BLaER1 treated with 17β-estradiol and CSF1 and Interleukin-3, amounts not matched to agents 10 nM and 100 nM (cell line): ENCODE results near the gene ANKS1B.

Experiments used
- H3K27ac ChIP-seq, 11 experiments: shearing (Covaris generic); formaldehyde crosslinking; 2 replicates each; pipeline ENCODE4 v1.8.1; 2022
- H3K27me3 ChIP-seq, 11 experiments: shearing (Covaris generic); formaldehyde crosslinking; 2 replicates each; pipeline ENCODE4 v1.8.1; 2022
- H3K36me3 ChIP-seq, 11 experiments: shearing (Covaris generic); formaldehyde crosslinking; 2 replicates each; pipeline ENCODE4 v1.8.1; 2022
- H3K4me1 ChIP-seq, 10 experiments: shearing (Covaris generic); formaldehyde crosslinking; 2 replicates each; pipeline ENCODE4 v1.8.1; 2022
- H3K4me2 ChIP-seq, 11 experiments: shearing (Covaris generic); formaldehyde crosslinking; 2 replicates each; pipeline ENCODE4 v1.8.1; 2022
- H3K4me3 ChIP-seq, 10 experiments: shearing (Covaris generic); formaldehyde crosslinking; 2 replicates each; pipeline ENCODE4 v1.8.1; 2022
- H3K9ac ChIP-seq, 11 experiments: shearing (Covaris generic); formaldehyde crosslinking; 2 replicates each; pipeline ENCODE4 v1.8.1; 2022
- H3K9me3 ChIP-seq, 11 experiments: shearing (Covaris generic); formaldehyde crosslinking; replicated peaks in 1 of 11; 2 replicates each; pipeline ENCODE4 v1.8.1; 2022
- H4K20me1 ChIP-seq, 11 experiments: shearing (Covaris generic); formaldehyde crosslinking; 2 replicates each; pipeline ENCODE4 v1.8.1; 2022
- Cebpa-rat ChIP-seq, 11 experiments: shearing (Covaris generic); IDR thresholded peaks; 2 replicates each; pipeline ENCODE4 v1.8.1; 2022

Gene ANKS1B

GRCh38 chr12:98918176-98918863, 1066.4 kb downstream of the ANKS1B start:
- Histone ChIP-seq H3K4me3 (no peak overlapping the region), H4K20me1 (no peaks in the 10 kb centered on the region), H3K27ac (no peak overlapping the region), H3K27me3 (no peaks in the 10 kb centered on the region), H3K36me3 (peaks cover 0 to 42% (median 10%) of the 10 kb centered on the region in 11 experiments; a peak in 12 of 22 replicates), H3K9ac (no peak overlapping the region), H3K4me1 (peaks cover 0 to 6% (median 4%) of the 10 kb centered on the region in 10 experiments; a peak in 10 of 20 replicates), H3K4me2 (no peak overlapping the region), H3K9me3 (no peaks in the 10 kb centered on the region)
- TF ChIP-seq Cebpa-rat (IDR thresholded peaks at IDR 0.05): no peak

GRCh38 chr12:98916106-98916505, 1068.6 kb downstream of the ANKS1B start:
- Histone ChIP-seq H3K4me1 (no peaks in the 10 kb centered on the region), H3K9ac (no peak overlapping the region), H3K4me2 (no peak overlapping the region), H3K36me3 (peaks cover 0 to 42% (median 10%) of the 10 kb centered on the region in 11 experiments; a peak in 12 of 22 replicates), H3K9me3 (no peaks in the 10 kb centered on the region), H3K27me3 (no peaks in the 10 kb centered on the region), H3K27ac (no peak overlapping the region), H4K20me1 (no peaks in the 10 kb centered on the region), H3K4me3 (no peak overlapping the region)
- no peak for TF ChIP-seq Cebpa-rat (IDR thresholded peaks at IDR 0.05)

- Histone ChIP-seq H3K9me3 (peaks cover 0 to 4% (median 0%) of the 10 kb centered on the region in 11 experiments; a peak in 1 of 22 replicates), H3K4me1 (no peaks in the 10 kb centered on the region), H3K9ac (no peak overlapping the region), H4K20me1 (no peaks in the 10 kb centered on the region), H3K27me3 (no peaks in the 10 kb centered on the region), H3K4me3 (no peak overlapping the region), H3K36me3 (peaks cover 0 to 41% (median 5%) of the 10 kb centered on the region in 11 experiments; a peak in 12 of 22 replicates), H3K27ac (no peak overlapping the region), H3K4me2 (no peak overlapping the region)
- TF ChIP-seq Cebpa-rat (IDR thresholded peaks at IDR 0.05): no peak
Observed at GRCh38 chr12:98912401-98912974, 1072.2 kb downstream of the ANKS1B start.

- Histone ChIP-seq H3K9me3 (peaks cover 0 to 4% (median 0%) of the 10 kb centered on the region in 11 experiments; a peak in 1 of 22 replicates), H4K20me1 (no peaks in the 10 kb centered on the region), H3K4me1 (no peaks in the 10 kb centered on the region), H3K36me3 (peaks cover 0 to 43% (median 11%) of the 10 kb centered on the region in 11 experiments; a peak in 12 of 22 replicates), H3K4me3 (no peak overlapping the region), H3K27ac (no peak overlapping the region), H3K9ac (no peak overlapping the region), H3K27me3 (no peaks in the 10 kb centered on the region), H3K4me2 (no peak overlapping the region)
- no peak for TF ChIP-seq Cebpa-rat (IDR thresholded peaks at IDR 0.05)
Observed at GRCh38 chr12:98911396-98911795, 1073.3 kb downstream of the ANKS1B start.

- H3K27me3 ChIP-seq: no peaks in the 10 kb centered on the region
- H3K4me2 ChIP-seq: no peak overlapping the region
- no peaks in the 10 kb centered on the region for H3K4me1 ChIP-seq
- peaks cover 0 to 54% (median 19%) of the 10 kb centered on the region in 11 experiments; a peak in 11 of 22 replicates for H3K36me3 ChIP-seq
- H3K4me3 ChIP-seq: no peak overlapping the region
- no peak for TF ChIP-seq Cebpa-rat (IDR thresholded peaks at IDR 0.05)
- H3K27ac ChIP-seq: no peak overlapping the region
- no peaks in the 10 kb centered on the region for H4K20me1 ChIP-seq
- no peak overlapping the region for H3K9ac ChIP-seq
- H3K9me3 ChIP-seq: peaks cover 0 to 4% (median 0%) of the 10 kb centered on the region in 11 experiments; a peak in 1 of 22 replicates
Observed at GRCh38 chr12:98909746-98910145, 1075.0 kb downstream of the ANKS1B start.

GRCh38 chr12:98908866-98909265, 1075.9 kb downstream of the ANKS1B start:
- H3K36me3 ChIP-seq: peaks cover 0 to 45% (median 12%) of the 10 kb centered on the region in 11 experiments; a peak in 11 of 22 replicates
- H3K4me1 ChIP-seq: no peaks in the 10 kb centered on the region
- no peak for TF ChIP-seq Cebpa-rat (IDR thresholded peaks at IDR 0.05)
- H4K20me1 ChIP-seq: no peaks in the 10 kb centered on the region
- H3K4me3 ChIP-seq: no peak overlapping the region
- peaks cover 0 to 4% (median 0%) of the 10 kb centered on the region in 11 experiments; a peak in 1 of 22 replicates for H3K9me3 ChIP-seq
- no peaks in the 10 kb centered on the region for H3K27me3 ChIP-seq
- no peak overlapping the region for H3K27ac ChIP-seq
- H3K4me2 ChIP-seq: no peak overlapping the region
- no peak overlapping the region for H3K9ac ChIP-seq

- Histone ChIP-seq H3K4me3 (no peak overlapping the region), H3K27ac (no peak overlapping the region), H3K27me3 (no peaks in the 10 kb centered on the region), H3K9ac (no peak overlapping the region), H3K4me1 (no peaks in the 10 kb centered on the region), H3K4me2 (no peak overlapping the region), H4K20me1 (no peaks in the 10 kb centered on the region; a peak in 1 of 22 replicates), H3K36me3 (peaks cover 0 to 35% (median 17%) of the 10 kb centered on the region in 11 experiments; a peak in 11 of 22 replicates), H3K9me3 (peaks cover 0 to 4% (median 0%) of the 10 kb centered on the region in 11 experiments; a peak in 1 of 22 replicates)
- no peak for TF ChIP-seq Cebpa-rat (IDR thresholded peaks at IDR 0.05)
Observed at GRCh38 chr12:98903875-98904274, 1080.9 kb downstream of the ANKS1B start.

GRCh38 chr12:98901189-98901588, 1083.5 kb downstream of the ANKS1B start:
- no peak for TF ChIP-seq Cebpa-rat (IDR thresholded peaks at IDR 0.05)
- H3K4me1 ChIP-seq: no peaks in the 10 kb centered on the region
- peaks cover 12 to 26% (median 18%) of the 10 kb centered on the region in 11 experiments for H3K27me3 ChIP-seq
- peaks cover 0 to 18% (median 0%) of the 10 kb centered on the region in 11 experiments; a peak in 9 of 22 replicates for H4K20me1 ChIP-seq
- H3K9ac ChIP-seq: no peak overlapping the region
- no peak overlapping the region for H3K4me3 ChIP-seq
- no peak overlapping the region for H3K4me2 ChIP-seq
- no peak overlapping the region for H3K27ac ChIP-seq
- H3K36me3 ChIP-seq: peaks cover 0 to 25% (median 10%) of the 10 kb centered on the region in 11 experiments; a peak in 10 of 22 replicates
- peaks cover 0 to 6% (median 0%) of the 10 kb centered on the region in 11 experiments; a peak in 4 of 22 replicates for H3K9me3 ChIP-seq

GRCh38 chr12:98896938-98897337, 1087.8 kb downstream of the ANKS1B start:
- H4K20me1 ChIP-seq: peaks cover 0 to 51% (median 15%) of the 10 kb centered on the region in 11 experiments; a peak in 17 of 22 replicates
- no peak overlapping the region for H3K4me3 ChIP-seq
- H3K9ac ChIP-seq: no peak overlapping the region
- H3K36me3 ChIP-seq: peaks cover 0 to 26% (median 5%) of the 10 kb centered on the region in 11 experiments; a peak in 12 of 22 replicates
- peaks cover 0 to 11% (median 7%) of the 10 kb centered on the region in 10 experiments; a peak in 11 of 20 replicates for H3K4me1 ChIP-seq
- peaks cover 0 to 7% (median 0%) of the 10 kb centered on the region in 11 experiments; a peak in 5 of 22 replicates for H3K9me3 ChIP-seq
- no peak overlapping the region for H3K4me2 ChIP-seq
- peaks cover 48 to 66% (median 59%) of the 10 kb centered on the region in 11 experiments for H3K27me3 ChIP-seq
- TF ChIP-seq Cebpa-rat (IDR thresholded peaks at IDR 0.05): 0 out of 22 replicates have a peak, but pooled peaks of 2 of the 11 experiments have one; percentile 7 to 24
- no peak overlapping the region for H3K27ac ChIP-seq
